GM21786 (cell line): ENCODE measurements around the gene KRABD2.
"Not testable (repeated sequence)": the region's sequence is repeated elsewhere in the genome, so short reads cannot be mapped to it uniquely, and the experiment has no call there.

Experiments used
- ATAC-seq: cut with Tn5 transposase; IDR thresholded peaks from one replicate; pipeline ENCODE4 v1.9.1; 2021; ENCODE audit not compliant: unreplicated experiment

KRABD2 gene

GRCh38 chr17:8362651-8363332, 13.7 kb downstream of the KRABD2 start:
- ATAC-seq = no peak

GRCh38 chr17:8360751-8361150, 15.8 kb downstream of the KRABD2 start:
- no peak for ATAC-seq

GRCh38 chr17:8360260-8360659, 16.2 kb downstream of the KRABD2 start:
- ATAC-seq = no peak

GRCh38 chr17:8359769-8360168, 16.7 kb downstream of the KRABD2 start:
- no peak for ATAC-seq

GRCh38 chr17:8357910-8358309, 18.6 kb downstream of the KRABD2 start:
- no peak for ATAC-seq

- ATAC-seq = no peak
Observed at GRCh38 chr17:8354236-8354635, 22.3 kb downstream of the KRABD2 start.

GRCh38 chr17:8353736-8354135, 22.8 kb downstream of the KRABD2 start:
- no peak for ATAC-seq

GRCh38 chr17:8350339-8350738, 26.2 kb downstream of the KRABD2 start:
- no peak for ATAC-seq

GRCh38 chr17:8347001-8347400, 29.5 kb downstream of the KRABD2 start:
- ATAC-seq = not testable (repeated sequence)

- no peak for ATAC-seq
Observed at GRCh38 chr17:8345951-8346665, 30.4 kb downstream of the KRABD2 start.

- ATAC-seq = no peak
Observed at GRCh38 chr17:8345052-8345690, 31.3 kb downstream of the KRABD2 start.

GRCh38 chr17:8341456-8341855, 35.0 kb downstream of the KRABD2 start:
- ATAC-seq = no peak

GRCh38 chr17:8339540-8339939, 37.0 kb downstream of the KRABD2 start, which contains the start of gene ODF4:
Gene ODF4 (plus strand): TSS chr17:8339840. CDS start chr17:8340052, 212 bp downstream.
- no peak for ATAC-seq

GRCh38 chr17:8338753-8339140, 37.8 kb downstream of the KRABD2 start:
- ATAC-seq = no peak

- no peak for ATAC-seq
Observed at GRCh38 chr17:8337802-8338752, 38.4 kb downstream of the KRABD2 start.

GRCh38 chr17:8333281-8333680, 43.2 kb downstream of the KRABD2 start:
- ATAC-seq = no peak

- no peak for ATAC-seq
Observed at GRCh38 chr17:8332688-8333087, 43.8 kb downstream of the KRABD2 start.

GRCh38 chr17:8332128-8332527, 44.4 kb downstream of the KRABD2 start:
- no peak for ATAC-seq

GRCh38 chr17:8327303-8327649, 49.2 kb downstream of the KRABD2 start:
- no peak for ATAC-seq
